ENCODE results near the gene FRAT2. TPM values are rescaled to one million over a fixed set of nuclear protein-coding genes. Genes with fewer than 3 reads are reported as not detected.

The FRAT2 gene
- total RNA-seq = 1 to 10 TPM; 4.3 to 6.8 TPM
- long read RNA-seq, donor 1, transcript FRAT2-201 (1 exons, 2,213 nt) = major isoform, 13 of 13 reads
- long read RNA-seq, donor 1, partial matches to known transcripts = 0 of 13 reads
- long read RNA-seq, donor 1, other reads (novel, unspliced or antisense) = 0 of 13 reads
- long read RNA-seq, donor 2, partial matches to known transcripts = 0 of 4 reads
- long read RNA-seq, donor 2, other reads (novel, unspliced or antisense) = 0 of 4 reads

GRCh38 chr10:97334370-97335175 lies at the start of gene FRAT2:
Gene FRAT2 (minus strand): TSS chr10:97334729. CDS start chr10:97334572, 157 bp downstream.
- DNase-seq (ENCODE audit: low spot score) = peak; percentile 97
- intact Hi-C loops (cut with DNase I) = loop anchor here in 1 of 2 donors (1.0 kb wide), 1 partner anchor 20 kb away; no protein-coding TSS in a partner anchor

GRCh38 chr10:97384156-97384555 lies 49.6 kb upstream of the FRAT2 start:
- DNase-seq (ENCODE audit: low spot score) = no peak
- intact Hi-C loops (cut with DNase I) = no loop called here

- intact Hi-C loops (cut with DNase I) = no loop called here
- DNase-seq (ENCODE audit: low spot score) = no peak
Measured at GRCh38 chr10:97383159-97383558, 48.6 kb upstream of the FRAT2 start.

GRCh38 chr10:97381626-97382025 lies 47.1 kb upstream of the FRAT2 start:
- intact Hi-C loops (cut with DNase I) = no loop called here
- no peak for DNase-seq (ENCODE audit: low spot score)

- intact Hi-C loops (cut with DNase I) = no loop called here
- DNase-seq (ENCODE audit: low spot score) = no peak
Measured at GRCh38 chr10:97380516-97380915, 46.0 kb upstream of the FRAT2 start.

- no peak for DNase-seq (ENCODE audit: low spot score)
- intact Hi-C loops (cut with DNase I) = no loop called here
Measured at GRCh38 chr10:97378933-97379921, 44.7 kb upstream of the FRAT2 start.

GRCh38 chr10:97376413-97376812 lies 41.9 kb upstream of the FRAT2 start:
- intact Hi-C loops (cut with DNase I) = no loop called here
- DNase-seq (ENCODE audit: low spot score) = no peak

GRCh38 chr10:97373456-97373855 lies 38.9 kb upstream of the FRAT2 start:
- intact Hi-C loops (cut with DNase I) = no loop called here
- no peak for DNase-seq (ENCODE audit: low spot score)

GRCh38 chr10:97372233-97372875 lies 37.8 kb upstream of the FRAT2 start:
- intact Hi-C loops (cut with DNase I) = no loop called here

GRCh38 chr10:97371696-97372095 lies 37.2 kb upstream of the FRAT2 start:
- no peak for DNase-seq (ENCODE audit: low spot score)

More at GRCh38 chr10:97372233-97372875, 37.8 kb upstream of the FRAT2 start:
- DNase-seq (ENCODE audit: low spot score) = no peak

GRCh38 chr10:97367126-97367649 lies 32.7 kb upstream of the FRAT2 start:
- DNase-seq (ENCODE audit: low spot score) = no peak
- intact Hi-C loops (cut with DNase I) = no loop called here

More at GRCh38 chr10:97371696-97372095, 37.2 kb upstream of the FRAT2 start:
- intact Hi-C loops (cut with DNase I) = no loop called here

- intact Hi-C loops (cut with DNase I) = no loop called here
- DNase-seq (ENCODE audit: low spot score) = no peak
Measured at GRCh38 chr10:97366572-97366971, 32.0 kb upstream of the FRAT2 start.

GRCh38 chr10:97365761-97366351 lies 31.3 kb upstream of the FRAT2 start:
- no peak for DNase-seq (ENCODE audit: low spot score)
- intact Hi-C loops (cut with DNase I) = no loop called here

GRCh38 chr10:97363071-97363470 lies 28.5 kb upstream of the FRAT2 start:
- intact Hi-C loops (cut with DNase I) = no loop called here
- no peak for DNase-seq (ENCODE audit: low spot score)

GRCh38 chr10:97362310-97363033 lies 27.9 kb upstream of the FRAT2 start:
- intact Hi-C loops (cut with DNase I) = no loop called here
- DNase-seq (ENCODE audit: low spot score) = no peak

- DNase-seq (ENCODE audit: low spot score) = no peak
- intact Hi-C loops (cut with DNase I) = no loop called here
Measured at GRCh38 chr10:97361537-97361901, 27.0 kb upstream of the FRAT2 start.

GRCh38 chr10:97360705-97361536 lies 26.4 kb upstream of the FRAT2 start:
- intact Hi-C loops (cut with DNase I) = no loop called here
- no peak for DNase-seq (ENCODE audit: low spot score)

All from posterior vena cava (tissue), 2 donors.